ENCODE results near the gene BICC1.

The BICC1 gene

GRCh38 chr10:58775960-58776567, 263.4 kb downstream of the BICC1 start:
- TF ChIP-seq, protein P1, sequence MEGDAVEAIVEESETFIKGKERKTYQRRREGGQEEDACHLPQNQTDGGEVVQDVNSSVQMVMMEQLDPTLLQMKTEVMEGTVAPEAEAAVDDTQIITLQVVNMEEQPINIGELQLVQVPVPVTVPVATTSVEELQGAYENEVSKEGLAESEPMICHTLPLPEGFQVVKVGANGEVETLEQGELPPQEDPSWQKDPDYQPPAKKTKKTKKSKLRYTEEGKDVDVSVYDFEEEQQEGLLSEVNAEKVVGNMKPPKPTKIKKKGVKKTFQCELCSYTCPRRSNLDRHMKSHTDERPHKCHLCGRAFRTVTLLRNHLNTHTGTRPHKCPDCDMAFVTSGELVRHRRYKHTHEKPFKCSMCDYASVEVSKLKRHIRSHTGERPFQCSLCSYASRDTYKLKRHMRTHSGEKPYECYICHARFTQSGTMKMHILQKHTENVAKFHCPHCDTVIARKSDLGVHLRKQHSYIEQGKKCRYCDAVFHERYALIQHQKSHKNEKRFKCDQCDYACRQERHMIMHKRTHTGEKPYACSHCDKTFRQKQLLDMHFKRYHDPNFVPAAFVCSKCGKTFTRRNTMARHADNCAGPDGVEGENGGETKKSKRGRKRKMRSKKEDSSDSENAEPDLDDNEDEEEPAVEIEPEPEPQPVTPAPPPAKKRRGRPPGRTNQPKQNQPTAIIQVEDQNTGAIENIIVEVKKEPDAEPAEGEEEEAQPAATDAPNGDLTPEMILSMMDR (IDR thresholded peaks at IDR 0.05; ENCODE audit: low read depth, low read length), result no peak
- TF ChIP-seq POLR2A (IDR thresholded peaks at IDR 0.05; ENCODE audit: extremely low read depth, insufficient read length) (no peak), MYC (IDR thresholded peaks at IDR 0.05; ENCODE audit: low read depth, low read length) (no peak), MAX (IDR thresholded peaks at IDR 0.05; ENCODE audit: low read depth, low read length) (no peak)
- H3K4me3 ChIP-seq (ENCODE audit: low read depth, low read length), result no peak overlapping the region
- no peak for DNase-seq (ENCODE audit: low read depth)

DNA sequence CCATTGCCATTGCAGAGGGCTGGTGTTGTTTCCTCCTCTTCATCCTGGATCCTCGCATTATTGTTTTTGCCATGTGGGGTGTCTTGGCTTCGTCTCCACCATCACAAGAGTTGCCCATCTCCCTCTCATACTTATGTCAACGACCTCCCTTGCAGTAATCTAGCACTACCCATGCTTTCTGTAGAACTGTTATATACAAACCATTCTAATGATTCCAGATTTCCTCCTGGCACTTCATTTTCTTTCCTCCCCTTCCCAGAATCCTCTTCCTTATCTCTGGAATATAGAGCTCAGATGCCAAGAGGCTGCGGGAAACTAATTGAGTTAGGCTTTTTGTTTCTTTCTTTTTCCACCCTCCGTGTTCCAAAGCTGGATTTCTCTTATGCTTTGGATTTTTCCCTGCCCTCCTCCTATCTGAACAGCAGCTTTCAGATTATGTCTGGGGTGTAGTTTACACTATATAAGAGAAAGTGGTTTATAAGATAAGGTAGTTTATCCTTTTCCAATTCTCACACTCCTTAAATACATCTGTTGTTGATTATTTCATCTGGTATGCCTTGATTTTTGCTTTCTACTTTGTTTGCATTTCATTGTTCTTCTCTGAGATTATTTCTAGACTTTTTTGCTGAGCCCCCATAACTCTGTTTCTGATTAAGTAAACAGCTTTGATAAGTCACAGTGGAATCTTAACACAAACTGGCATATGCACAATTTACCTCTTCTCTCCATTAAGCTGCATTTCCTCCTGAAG, 264.1 kb downstream of the BICC1 start:
- TF ChIP-seq MYC (IDR thresholded peaks at IDR 0.05; ENCODE audit: low read depth, low read length) (no peak), MAX (IDR thresholded peaks at IDR 0.05; ENCODE audit: low read depth, low read length) (no peak), POLR2A (IDR thresholded peaks at IDR 0.05; ENCODE audit: extremely low read depth, insufficient read length) (no peak)
- TF ChIP-seq, protein P1 (IDR thresholded peaks at IDR 0.05; ENCODE audit: low read depth, low read length), result no peak
- H3K4me3 ChIP-seq (ENCODE audit: low read depth, low read length), result no peak overlapping the region
- no peak for DNase-seq (ENCODE audit: low read depth)

- no peak for TF ChIP-seq MYC (IDR thresholded peaks at IDR 0.05; ENCODE audit: low read depth, low read length)
- TF ChIP-seq, protein P1 (IDR thresholded peaks at IDR 0.05; ENCODE audit: low read depth, low read length), result no peak
- TF ChIP-seq POLR2A (IDR thresholded peaks at IDR 0.05; ENCODE audit: extremely low read depth, insufficient read length), result no peak
- no peak for TF ChIP-seq MAX (IDR thresholded peaks at IDR 0.05; ENCODE audit: low read depth, low read length)
- H3K4me3 ChIP-seq (ENCODE audit: low read depth, low read length), result no peak overlapping the region
- no peak for DNase-seq (ENCODE audit: low read depth)
Observed at GRCh38 chr10:58778966-58779365, 266.3 kb downstream of the BICC1 start.

DNA sequence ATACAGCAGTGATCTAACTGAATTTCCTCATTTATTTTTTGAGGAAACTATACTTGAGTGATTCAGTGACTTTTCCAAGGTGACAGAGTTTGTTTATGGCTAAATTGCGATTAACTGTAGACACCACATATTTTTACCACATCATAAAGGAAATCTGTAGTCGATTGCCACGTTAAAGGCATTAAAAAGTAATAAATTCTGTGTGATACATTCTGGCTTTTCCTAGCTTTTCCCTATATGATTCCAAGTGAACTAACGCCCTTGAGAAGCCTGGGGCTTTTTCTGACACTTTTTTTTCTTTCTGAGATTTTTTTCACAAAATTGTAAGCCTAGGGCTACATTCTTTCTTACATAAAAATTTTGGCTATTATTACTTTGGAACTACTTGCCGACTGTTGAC, 266.9 kb downstream of the BICC1 start:
- no peak overlapping the region for H3K4me3 ChIP-seq (ENCODE audit: low read depth, low read length)
- no peak for DNase-seq (ENCODE audit: low read depth)
- TF ChIP-seq POLR2A (IDR thresholded peaks at IDR 0.05; ENCODE audit: extremely low read depth, insufficient read length) (no peak), MAX (IDR thresholded peaks at IDR 0.05; ENCODE audit: low read depth, low read length) (no peak), MYC (IDR thresholded peaks at IDR 0.05; ENCODE audit: low read depth, low read length) (no peak)
- TF ChIP-seq, protein P1 (IDR thresholded peaks at IDR 0.05; ENCODE audit: low read depth, low read length), result no peak

GRCh38 chr10:58780476-58780875, 267.8 kb downstream of the BICC1 start:
- TF ChIP-seq MYC (IDR thresholded peaks at IDR 0.05; ENCODE audit: low read depth, low read length), result no peak
- TF ChIP-seq MAX (IDR thresholded peaks at IDR 0.05; ENCODE audit: low read depth, low read length), result no peak
- TF ChIP-seq, protein P1 (IDR thresholded peaks at IDR 0.05; ENCODE audit: low read depth, low read length), result no peak
- no peak for TF ChIP-seq POLR2A (IDR thresholded peaks at IDR 0.05; ENCODE audit: extremely low read depth, insufficient read length)
- no peak overlapping the region for H3K4me3 ChIP-seq (ENCODE audit: low read depth, low read length)
- no peak for DNase-seq (ENCODE audit: low read depth)
